HG03469 (cell line): ENCODE measurements around the gene AGTPBP1.
"Not testable (repeated sequence)": the region's sequence is repeated elsewhere in the genome, so short reads cannot be mapped to it uniquely, and the experiment has no call there.

ENCODE experiments used
- ATAC-seq: cut with Tn5 transposase; IDR thresholded peaks from one replicate; pipeline ENCODE4 v1.9.1; 2021; ENCODE audit warnings: mild to moderate bottlenecking, moderate library complexity, moderate number of reproducible peaks; ENCODE audit not compliant: unreplicated experiment

AGTPBP1 gene, protein sequence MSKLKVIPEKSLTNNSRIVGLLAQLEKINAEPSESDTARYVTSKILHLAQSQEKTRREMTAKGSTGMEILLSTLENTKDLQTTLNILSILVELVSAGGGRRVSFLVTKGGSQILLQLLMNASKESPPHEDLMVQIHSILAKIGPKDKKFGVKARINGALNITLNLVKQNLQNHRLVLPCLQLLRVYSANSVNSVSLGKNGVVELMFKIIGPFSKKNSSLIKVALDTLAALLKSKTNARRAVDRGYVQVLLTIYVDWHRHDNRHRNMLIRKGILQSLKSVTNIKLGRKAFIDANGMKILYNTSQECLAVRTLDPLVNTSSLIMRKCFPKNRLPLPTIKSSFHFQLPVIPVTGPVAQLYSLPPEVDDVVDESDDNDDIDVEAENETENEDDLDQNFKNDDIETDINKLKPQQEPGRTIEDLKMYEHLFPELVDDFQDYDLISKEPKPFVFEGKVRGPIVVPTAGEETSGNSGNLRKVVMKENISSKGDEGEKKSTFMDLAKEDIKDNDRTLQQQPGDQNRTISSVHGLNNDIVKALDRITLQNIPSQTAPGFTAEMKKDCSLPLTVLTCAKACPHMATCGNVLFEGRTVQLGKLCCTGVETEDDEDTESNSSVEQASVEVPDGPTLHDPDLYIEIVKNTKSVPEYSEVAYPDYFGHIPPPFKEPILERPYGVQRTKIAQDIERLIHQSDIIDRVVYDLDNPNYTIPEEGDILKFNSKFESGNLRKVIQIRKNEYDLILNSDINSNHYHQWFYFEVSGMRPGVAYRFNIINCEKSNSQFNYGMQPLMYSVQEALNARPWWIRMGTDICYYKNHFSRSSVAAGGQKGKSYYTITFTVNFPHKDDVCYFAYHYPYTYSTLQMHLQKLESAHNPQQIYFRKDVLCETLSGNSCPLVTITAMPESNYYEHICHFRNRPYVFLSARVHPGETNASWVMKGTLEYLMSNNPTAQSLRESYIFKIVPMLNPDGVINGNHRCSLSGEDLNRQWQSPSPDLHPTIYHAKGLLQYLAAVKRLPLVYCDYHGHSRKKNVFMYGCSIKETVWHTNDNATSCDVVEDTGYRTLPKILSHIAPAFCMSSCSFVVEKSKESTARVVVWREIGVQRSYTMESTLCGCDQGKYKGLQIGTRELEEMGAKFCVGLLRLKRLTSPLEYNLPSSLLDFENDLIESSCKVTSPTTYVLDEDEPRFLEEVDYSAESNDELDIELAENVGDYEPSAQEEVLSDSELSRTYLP

DNA sequence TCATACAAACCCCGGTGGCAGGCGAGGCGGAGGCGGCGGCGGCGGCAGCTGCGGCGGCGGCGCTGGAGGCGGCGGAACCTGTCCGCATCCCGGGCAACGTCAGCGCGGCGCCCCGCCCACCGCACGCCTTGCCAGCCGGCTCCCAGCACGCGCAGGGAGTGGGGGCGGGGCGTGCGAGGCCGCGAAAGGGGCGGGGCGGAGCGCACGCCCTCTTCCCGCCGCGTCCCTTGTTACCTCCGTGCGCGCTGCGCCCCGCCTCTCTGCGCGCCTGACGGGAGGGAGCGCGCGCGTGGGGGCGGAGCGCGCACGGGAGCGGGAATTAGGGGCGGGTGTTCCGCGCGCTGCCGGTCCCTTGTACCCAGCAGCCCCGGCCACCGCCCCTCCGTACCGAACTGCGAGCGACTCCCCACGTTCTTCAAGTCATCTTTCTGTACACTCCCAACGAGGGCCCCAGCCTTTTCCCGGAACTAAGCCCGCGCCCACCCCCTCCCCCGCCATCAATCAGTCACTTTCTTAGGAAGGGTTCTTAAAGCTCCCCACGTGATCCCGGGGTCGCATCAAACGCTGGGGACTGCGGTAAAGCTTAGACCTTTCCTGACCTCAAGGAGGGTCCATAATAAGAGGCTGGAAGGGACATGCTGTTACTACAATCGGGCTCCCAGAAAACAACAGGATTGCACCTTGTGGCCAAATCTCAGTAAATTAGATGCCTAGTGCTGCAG lies at the start of gene AGTPBP1:
Gene AGTPBP1, minus strand, starts transcription at position 80 of the 722 bp plus-strand sequence. CDS start 29,421 bp downstream, outside the sequence.
- ATAC-seq = peak; percentile 66

DNA sequence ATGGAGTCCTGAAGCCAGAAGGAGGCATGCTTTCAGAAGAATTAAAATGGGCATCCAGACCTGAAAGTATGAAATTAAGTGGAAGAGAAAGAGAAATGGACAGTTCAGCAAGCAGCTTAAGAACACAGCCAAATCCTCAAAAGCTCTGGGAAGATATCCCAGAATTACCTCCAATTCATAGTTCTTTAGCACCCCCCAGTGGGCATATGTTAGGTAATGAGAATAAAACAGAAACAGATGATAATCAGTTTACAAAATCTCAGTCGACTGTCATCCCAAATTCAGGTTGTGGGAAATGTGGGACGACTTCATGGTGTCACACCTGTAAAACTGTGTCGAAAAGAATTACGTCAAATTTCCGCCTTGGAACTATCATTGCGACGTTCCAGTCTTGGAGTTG lies 44.4 kb upstream of the AGTPBP1 start:
- not testable (repeated sequence) for ATAC-seq

DNA sequence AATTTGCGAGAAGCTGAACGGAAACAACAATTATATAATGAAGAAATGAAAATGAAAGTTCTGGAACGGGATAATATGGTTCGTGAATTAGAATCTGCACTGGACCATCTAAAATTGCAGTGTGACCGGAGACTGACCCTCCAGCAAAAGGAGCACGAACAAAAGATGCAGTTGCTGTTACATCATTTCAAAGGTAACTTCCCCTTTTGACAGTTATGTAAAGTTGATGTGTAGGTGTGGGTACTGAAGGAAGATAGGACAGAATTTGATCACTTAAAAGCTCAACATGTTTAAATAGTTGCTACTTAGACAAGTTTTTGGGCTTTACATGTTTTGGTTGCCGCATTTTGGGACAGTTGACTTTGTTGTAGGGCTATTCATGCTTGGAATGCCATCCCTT lies 32.1 kb upstream of the AGTPBP1 start:
- ATAC-seq = not testable (repeated sequence)

DNA sequence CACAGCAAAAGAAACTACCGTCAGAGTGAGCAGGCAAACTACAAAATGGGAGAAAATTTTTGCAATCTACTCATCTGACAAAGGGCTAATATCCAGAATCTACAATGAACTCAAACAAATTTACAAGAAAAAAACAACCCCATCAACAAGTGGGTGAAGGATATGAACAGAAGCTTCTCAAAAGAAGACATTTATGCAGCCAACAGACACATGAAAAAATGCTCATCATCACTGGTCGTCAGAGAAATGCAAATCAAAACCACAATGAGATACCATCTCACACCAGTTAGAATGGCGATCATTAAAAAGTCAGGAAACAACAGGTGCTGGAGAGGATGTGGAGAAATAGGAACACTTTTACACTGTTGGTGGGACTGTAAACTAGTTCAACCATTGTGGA lies 20.0 kb upstream of the AGTPBP1 start:
- not testable (repeated sequence) for ATAC-seq

DNA sequence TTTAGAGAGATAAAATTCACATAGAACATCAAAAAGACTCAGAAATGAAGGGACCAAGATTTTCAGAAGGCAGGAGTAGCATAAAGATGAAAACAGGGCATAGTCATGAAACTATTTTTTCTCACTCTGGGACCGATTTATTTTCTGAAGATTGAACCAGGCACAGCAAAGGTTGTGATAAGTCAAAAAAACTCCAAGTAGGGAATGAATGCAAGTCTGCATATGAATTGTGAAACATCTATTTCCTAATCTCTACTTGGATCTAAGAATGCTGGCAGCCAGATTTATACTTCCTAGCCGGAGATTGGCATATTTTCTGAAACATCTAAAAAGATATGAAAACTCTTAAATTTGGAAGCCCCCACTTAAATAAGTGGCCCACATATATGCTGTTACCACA lies 16.0 kb upstream of the AGTPBP1 start:
- not testable (repeated sequence) for ATAC-seq

DNA sequence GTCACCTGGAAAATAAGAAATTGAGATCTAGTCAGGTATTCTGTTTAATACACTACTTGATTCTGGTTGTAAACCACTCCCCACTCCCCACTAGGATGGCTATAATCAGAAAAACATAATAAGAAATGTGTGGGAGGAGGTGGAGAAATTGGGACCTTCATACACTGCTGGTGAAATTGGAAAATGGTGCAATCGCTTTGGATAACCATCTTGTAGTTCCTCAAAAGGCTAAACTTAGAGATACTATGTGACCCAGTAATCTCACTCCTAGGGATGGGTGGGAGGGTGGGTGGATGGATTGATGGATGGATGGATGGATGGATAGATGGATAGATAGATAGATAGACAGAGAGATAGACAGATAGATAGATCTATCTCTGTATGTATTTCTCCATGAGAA lies 14.5 kb upstream of the AGTPBP1 start:
- not testable (repeated sequence) for ATAC-seq

DNA sequence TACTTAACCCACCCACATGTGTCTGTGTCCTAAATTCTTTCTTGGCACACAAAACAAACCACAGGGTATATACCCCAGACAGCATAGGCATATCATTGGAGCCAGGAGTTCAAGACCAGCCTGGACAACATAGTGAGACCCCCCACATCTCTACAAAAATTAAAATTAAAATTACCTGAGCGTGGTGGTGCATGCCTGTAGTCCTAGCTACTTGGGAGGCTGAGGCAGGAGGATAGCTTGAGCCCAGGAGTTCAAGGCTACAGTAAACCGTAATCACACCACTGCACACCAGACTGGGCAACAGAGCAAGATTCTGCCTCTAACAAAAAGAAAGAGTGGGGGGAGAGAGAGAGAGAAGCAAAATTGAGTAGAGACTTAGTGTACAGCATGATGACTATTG lies 4.6 kb upstream of the AGTPBP1 start:
- no peak for ATAC-seq

DNA sequence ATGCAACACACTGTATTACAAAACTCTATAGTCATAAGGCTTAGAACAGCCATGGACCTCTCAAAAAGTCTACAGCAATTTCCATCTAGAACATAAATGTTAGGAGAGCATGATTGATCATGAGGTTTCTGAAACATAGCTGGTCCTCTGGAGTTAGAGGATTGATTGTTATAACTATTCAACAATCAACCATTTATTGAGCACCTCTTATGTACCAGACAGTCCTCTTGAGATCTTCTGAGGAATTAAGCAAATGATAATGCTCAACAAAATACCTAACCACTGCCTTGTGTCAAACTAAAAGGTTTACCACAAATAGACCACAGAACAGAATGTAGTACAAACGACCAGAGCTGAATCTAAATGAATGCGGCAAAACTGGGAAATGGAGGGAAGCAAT lies 3.4 kb upstream of the AGTPBP1 start:
- no peak for ATAC-seq

DNA sequence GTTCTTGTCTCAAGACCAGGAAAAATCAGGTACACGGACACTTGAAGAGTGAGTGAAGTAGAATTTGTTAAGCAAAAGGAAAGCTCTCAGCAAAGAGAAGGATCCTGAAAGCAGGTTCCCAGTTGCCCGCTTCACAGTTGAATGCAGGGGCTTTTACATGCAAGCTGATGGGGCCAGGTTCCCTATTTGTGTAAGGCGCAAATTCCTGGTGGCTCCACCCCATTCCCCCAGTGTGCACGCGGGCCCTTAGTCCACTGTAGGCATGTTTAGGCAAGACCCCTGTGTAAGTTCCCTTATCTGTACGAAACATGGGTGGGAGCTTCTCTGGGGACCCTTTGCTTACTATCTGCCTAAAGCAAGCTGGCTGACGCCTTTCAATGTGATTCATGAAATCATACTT lies 2.7 kb upstream of the AGTPBP1 start:
- ATAC-seq = no peak

DNA sequence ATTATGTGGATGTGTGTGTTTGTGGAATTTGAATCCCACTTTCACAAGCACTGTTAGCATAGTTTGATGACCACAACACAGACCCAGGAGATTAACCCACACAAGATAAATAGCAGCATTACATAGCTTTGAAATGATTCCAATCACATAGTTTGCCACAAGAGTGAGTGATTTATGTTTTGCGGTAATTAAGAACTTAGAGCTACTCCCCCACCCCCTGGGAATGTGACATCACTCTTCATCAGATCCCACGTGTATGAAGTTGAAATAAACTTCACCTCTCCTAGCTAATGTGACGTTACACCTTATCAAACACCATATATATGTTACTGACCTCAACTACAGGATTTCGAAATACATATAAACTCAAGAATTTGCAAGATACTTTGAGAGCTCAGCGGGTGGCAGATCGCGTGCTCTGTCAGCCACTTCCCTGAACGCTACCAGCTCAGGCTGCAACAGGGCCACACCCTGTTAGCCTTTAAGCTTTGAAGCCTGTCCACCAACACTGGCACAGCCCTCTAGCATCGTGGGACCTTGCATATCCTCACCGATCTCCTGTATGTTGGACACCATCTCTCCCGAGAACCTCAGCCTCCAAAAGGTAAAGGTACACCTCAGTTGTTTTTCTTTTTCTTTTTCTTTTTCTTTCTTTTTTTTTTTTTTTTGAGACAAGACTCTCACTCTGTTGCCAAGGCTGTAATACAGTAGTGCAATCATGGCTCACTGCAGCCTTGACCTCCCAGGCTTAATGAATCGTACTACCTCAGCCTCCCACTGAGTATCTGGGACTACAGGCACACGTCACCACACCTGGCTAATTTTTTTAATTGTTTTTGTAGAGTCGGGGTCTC lies 1.7 kb upstream of the AGTPBP1 start:
- ATAC-seq = no peak

DNA sequence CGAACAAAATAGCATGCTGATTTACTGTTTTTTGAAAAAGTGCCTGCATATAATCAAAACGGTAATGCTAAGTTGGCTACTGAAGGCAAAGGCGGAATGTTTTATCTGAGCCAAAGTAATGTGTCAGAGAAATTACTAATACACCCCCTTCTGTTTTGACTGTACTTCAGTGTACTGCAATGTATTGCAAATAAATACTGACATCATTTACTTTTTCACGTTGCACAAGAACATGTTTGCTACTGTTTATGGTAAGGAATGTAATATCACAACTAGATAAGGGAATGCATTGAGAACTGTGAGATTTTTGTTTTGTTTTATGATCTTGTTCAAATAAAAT lies 813 bp upstream of the AGTPBP1 start:
- no peak for ATAC-seq

DNA sequence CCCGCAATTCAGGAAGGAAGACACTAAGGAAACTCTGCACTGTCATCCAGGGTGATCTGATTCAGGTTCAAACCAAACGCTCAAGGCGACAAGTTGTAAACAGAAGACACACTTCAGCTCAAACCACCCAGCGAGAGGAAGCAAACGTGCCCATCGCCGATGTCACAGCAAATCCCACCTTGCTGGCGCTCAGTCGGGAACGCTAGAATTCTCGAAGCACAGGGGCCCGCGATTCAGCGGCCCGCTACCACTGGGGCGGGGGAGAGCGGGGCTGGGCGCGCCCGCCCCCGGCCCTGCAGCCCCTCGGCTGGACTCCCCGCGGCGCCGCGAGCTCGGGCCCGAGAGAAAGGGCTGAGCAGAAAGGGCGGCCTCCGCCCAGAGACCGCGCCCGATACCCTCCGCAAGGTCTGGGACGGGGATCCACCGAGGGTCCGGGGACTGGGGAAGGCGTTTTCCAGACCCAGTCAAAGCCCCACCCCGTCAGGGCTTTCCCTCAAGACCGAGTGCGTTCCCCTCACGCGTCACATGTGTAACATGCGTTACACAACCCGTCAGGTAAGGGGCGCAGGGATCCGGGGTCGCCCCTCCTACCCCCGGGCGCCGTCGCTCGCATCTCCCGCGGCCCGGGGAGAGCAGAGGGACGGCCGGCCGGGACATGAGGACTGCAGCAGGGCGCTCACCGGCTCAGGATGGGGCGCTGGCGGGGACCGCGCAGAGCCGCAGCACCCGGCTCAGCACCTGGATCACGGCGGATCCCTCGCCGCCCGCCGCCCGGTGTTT lies 469 bp downstream of the AGTPBP1 start:
- peak; percentile 31 for ATAC-seq

DNA sequence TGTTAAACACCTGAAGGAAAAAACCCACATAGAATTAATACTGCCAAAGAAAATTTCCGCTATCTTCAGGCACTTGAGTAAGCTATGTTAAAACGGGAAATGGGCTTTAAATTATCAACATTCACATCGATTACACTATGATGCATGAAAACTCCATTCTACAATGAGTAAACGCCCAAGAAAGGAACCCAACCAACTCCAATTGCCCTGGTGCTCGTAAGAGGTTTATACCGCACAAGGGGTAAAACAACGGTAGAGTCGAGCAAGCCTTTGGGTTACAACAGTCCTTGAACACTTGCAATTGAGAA lies 1.0 kb downstream of the AGTPBP1 start:
- ATAC-seq = no peak

DNA sequence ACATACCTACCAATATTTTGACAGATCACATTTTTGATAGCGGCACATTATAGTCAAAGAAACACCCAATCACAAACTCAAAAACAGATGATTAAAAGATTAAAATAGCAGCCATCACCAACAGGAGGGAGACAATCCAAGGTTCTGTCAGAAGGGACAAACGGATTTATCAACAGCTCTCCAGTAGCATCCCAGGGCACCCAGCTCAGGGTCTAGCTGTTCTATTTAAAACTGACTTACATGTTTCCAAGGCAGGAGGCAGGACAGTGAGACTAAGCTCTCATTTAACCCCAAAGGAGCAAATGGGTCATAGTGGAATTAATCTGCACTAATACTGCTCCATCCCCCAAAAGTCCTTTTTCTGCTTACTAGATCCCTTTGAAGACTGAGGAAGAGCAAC lies 3.2 kb downstream of the AGTPBP1 start:
- no peak for ATAC-seq

DNA sequence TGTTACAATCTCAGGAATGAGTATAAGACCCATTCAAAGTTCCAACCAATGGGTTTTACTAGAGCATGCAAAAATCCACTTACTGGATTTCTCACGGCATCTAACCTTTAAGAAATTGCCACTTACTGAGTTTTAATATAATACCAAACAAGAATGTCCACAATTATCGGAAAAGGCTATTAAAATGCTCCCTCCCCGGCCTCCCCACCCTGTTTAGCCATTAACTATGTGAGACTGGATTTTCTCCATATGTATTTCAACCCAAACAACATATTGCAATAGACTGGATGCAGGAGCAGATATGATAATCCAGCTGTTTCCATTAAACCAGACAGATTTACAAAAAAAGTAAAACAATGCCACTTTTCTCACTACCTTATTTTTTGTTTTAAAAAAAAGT lies 4.1 kb downstream of the AGTPBP1 start:
- ATAC-seq = no peak

DNA sequence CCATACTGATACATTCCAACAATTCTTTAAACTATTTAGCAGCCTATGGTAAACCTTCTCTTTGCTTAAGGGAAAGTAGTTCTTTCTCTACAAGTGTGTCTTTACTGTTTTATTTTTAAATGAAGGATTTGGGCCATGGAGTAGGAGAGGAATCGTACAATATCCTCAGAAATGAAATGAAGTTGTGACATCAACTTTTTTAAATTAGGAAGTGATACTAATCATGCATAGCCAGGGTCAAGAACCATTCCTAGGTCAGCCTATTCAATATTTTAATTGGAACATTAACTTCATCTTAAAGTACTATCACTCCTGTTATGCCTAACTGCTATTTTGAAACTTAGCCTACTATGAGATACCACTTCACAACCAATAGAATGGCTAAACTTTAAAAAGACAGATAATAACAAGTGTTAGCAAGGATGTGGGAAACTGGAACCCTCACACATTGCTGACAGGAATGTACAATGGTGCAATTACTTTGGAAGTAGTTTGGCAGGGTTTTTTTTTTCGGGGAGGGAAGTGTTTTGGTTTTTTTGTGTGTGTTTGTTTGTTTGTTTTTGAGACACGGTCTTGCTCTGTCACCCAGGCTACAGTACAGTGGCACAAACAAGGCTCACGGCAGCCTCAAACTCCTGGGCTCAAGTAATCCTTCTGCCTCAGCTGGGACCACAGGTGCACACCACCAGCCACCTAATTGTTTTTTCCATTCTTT lies 10.7 kb downstream of the AGTPBP1 start:
- ATAC-seq = no peak

DNA sequence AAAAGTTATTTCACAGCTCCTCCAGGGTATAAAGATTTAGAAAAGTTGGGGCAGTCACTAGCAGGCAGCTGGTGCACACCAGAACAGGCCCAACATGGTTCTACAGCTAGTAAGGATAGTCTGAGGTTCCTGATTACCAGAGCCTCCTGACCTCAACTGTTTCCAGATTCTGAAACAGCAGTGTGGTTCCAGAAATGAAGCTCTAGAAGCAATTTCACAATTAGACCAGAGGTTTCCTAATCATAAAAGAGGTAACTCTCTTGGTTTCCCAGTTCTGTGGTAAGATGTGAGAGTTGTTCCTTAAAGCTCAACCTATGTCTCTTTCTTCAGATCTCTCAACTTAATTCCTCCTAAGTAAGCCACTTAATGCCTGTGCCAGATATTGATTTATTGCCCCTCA lies 11.9 kb downstream of the AGTPBP1 start:
- ATAC-seq = no peak

DNA sequence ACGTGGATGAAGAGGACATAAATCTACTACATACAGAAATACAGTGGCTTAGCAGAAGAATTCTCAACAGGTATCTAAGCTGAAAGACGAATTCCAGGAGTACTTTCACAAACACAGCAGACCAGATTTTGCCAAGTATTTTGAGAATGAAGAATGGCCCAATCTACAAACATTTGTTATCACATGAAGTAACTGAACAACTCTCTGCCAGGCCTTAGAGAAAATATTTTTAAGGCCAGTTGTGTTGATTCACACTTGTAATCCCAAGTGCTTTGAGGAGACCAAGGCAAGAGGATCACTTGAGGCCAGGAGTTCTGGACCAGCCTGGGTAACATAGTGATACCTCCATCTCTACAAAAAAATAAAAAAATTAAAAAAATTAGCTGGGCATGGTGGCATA lies 14.3 kb downstream of the AGTPBP1 start:
- ATAC-seq = no peak

DNA sequence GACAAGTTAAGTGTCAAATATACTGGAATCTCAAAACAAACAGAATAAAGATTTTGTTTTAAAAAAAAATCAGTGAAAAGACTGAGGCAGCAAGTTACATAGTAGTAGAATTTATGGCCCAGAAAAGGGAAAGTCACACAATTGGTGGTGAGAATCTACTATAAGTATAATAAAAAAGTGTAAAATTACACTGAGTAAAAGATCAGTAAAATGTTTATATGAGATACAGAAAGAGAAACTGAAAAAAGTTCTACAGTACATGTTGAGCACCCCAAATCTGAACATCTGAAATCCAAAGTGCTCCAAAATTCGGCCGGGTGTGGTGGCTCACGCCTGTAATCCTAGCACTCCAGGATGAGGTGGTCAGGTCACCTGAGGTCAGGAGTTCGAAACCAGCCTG lies 15.0 kb downstream of the AGTPBP1 start:
- no peak for ATAC-seq
